Calu3 (cell line): ENCODE results near the gene BPTF. TPM values are rescaled to one million over a fixed set of nuclear protein-coding genes. Genes with fewer than 3 reads are reported as not detected.
A peak's percentile ranks its signal among the peaks of the same experiment; 100 is the strongest.
"Not testable (repeated sequence)": the region's sequence is repeated elsewhere in the genome, so short reads cannot be mapped to it uniquely, and the experiment has no call there.

Experiments used
- BruUV-seq: library from RNA; stranded (reverse); fragments of 400-500 nt; replicated peaks from 2 replicates; lab custom pipeline; 2021; lab: Mats Ljungman, UMichigan
- CTCF ChIA-PET: fragments of 300-600 bp; sonication (Branson Sonifier 250); formaldehyde crosslinking; loops from one replicate; lab custom pipeline; 2022; ENCODE audit warnings: antibody characterized with exemption; lab: Charles Lee
- DNase-seq: peaks from one replicate; pipeline ENCODE4 v3.0.0; 2022
- H3K27ac Mint-ChIP-seq: one replicate; pipeline ENCODE4 v1.8.0; 2022; ENCODE audit warnings: mixed read lengths; ENCODE audit not compliant: unreplicated experiment
- H3K27me3 Mint-ChIP-seq: one replicate; pipeline ENCODE4 v1.8.0; 2022; ENCODE audit warnings: mixed read lengths; ENCODE audit not compliant: unreplicated experiment
- H3K36me3 Mint-ChIP-seq: one replicate; pipeline ENCODE4 v1.8.0; 2022; ENCODE audit warnings: mild to moderate bottlenecking, moderate library complexity, mixed read lengths; ENCODE audit not compliant: insufficient read depth, unreplicated experiment
- H3K4me1 Mint-ChIP-seq: one replicate; pipeline ENCODE4 v1.8.0; 2022; ENCODE audit warnings: mild to moderate bottlenecking, low read depth, mixed read lengths; ENCODE audit not compliant: unreplicated experiment
- H3K4me3 Mint-ChIP-seq: one replicate; pipeline ENCODE4 v1.8.0; 2022; ENCODE audit warnings: mild to moderate bottlenecking, low read depth, moderate library complexity, mixed read lengths; ENCODE audit not compliant: unreplicated experiment
- H3K9me3 Mint-ChIP-seq: one replicate; pipeline ENCODE4 v1.8.0; 2022; ENCODE audit warnings: low read depth, mixed read lengths; ENCODE audit not compliant: unreplicated experiment
- intact Hi-C: fragments of 100-400 bp; cut with micrococcal nuclease; formaldehyde crosslinking; loops from one replicate; pipeline ENCODE4 v1.10.0; 2022; ENCODE audit not compliant: unreplicated experiment
- total RNA-seq: library from RNA; stranded (reverse); gene quantifications from 2 replicates; pipeline ENCODE4 v1.2.3, GENCODE V29; 2022
- TF ChIP-seq, protein P1 (sequence below): fragments of 200-600 bp; IDR thresholded peaks from one replicate; pipeline ENCODE4 v1.8.0; 2022; ENCODE audit warnings: antibody characterized with exemption; ENCODE audit not compliant: unreplicated experiment

The BPTF gene
- total RNA-seq, 1 experiment from 2014 or later, result 66.8 TPM

DNA sequence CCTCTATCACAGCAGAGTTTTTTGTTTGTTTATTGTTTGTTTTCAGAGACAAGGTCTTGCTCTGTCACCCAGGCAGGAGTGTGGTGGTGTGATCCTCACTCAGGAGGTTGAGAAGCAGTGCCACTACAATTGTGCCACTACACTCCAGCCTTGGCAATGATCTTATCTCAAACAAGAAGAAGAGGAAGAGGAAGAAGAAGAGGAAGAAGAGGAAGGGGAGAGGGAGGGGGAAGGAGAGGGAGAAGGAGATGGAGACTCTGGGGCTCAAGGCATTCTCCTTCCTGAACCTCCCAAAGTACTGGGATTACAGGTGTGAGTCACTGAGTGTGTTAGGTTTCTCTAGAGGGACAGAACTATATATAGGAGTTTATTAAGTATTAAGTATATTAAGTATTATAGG is 188.1 kb downstream of the BPTF start:
- Mint-ChIP-seq H3K27ac (no peak overlapping the region), H3K36me3 (no peaks in the 10 kb centered on the region), H3K9me3 (no peaks in the 10 kb centered on the region), H3K4me3 (no peak overlapping the region), H3K27me3 (no peaks in the 10 kb centered on the region), H3K4me1 (no peaks in the 10 kb centered on the region)
- TF ChIP-seq, protein P1, sequence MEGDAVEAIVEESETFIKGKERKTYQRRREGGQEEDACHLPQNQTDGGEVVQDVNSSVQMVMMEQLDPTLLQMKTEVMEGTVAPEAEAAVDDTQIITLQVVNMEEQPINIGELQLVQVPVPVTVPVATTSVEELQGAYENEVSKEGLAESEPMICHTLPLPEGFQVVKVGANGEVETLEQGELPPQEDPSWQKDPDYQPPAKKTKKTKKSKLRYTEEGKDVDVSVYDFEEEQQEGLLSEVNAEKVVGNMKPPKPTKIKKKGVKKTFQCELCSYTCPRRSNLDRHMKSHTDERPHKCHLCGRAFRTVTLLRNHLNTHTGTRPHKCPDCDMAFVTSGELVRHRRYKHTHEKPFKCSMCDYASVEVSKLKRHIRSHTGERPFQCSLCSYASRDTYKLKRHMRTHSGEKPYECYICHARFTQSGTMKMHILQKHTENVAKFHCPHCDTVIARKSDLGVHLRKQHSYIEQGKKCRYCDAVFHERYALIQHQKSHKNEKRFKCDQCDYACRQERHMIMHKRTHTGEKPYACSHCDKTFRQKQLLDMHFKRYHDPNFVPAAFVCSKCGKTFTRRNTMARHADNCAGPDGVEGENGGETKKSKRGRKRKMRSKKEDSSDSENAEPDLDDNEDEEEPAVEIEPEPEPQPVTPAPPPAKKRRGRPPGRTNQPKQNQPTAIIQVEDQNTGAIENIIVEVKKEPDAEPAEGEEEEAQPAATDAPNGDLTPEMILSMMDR, result no peak
- intact Hi-C loops, result no loop called here
- no TSS peak for BruUV-seq
- no peak for DNase-seq
- CTCF ChIA-PET, result no interaction called here

- no TSS peak for BruUV-seq
- TF ChIP-seq, protein P1, result no peak
- H3K27me3 Mint-ChIP-seq, result peaks cover 8% of the 10 kb centered on the region
- H3K9me3 Mint-ChIP-seq, result no peaks in the 10 kb centered on the region
- peaks cover 9% of the 10 kb centered on the region for H3K4me1 Mint-ChIP-seq
- DNase-seq, result no peak
- H3K27ac Mint-ChIP-seq, result no peak overlapping the region
- intact Hi-C loops, result no loop called here
- H3K36me3 Mint-ChIP-seq, result peaks cover 11% of the 10 kb centered on the region
- CTCF ChIA-PET, result interaction anchor here (0.6 kb wide), 1 partner anchor 260 kb away, joined by 4 read pairs; no protein-coding TSS in a partner anchor
- H3K4me3 Mint-ChIP-seq, result no peak overlapping the region
Observed at GRCh38 chr17:68015081-68015723, 189.9 kb downstream of the BPTF start.

DNA sequence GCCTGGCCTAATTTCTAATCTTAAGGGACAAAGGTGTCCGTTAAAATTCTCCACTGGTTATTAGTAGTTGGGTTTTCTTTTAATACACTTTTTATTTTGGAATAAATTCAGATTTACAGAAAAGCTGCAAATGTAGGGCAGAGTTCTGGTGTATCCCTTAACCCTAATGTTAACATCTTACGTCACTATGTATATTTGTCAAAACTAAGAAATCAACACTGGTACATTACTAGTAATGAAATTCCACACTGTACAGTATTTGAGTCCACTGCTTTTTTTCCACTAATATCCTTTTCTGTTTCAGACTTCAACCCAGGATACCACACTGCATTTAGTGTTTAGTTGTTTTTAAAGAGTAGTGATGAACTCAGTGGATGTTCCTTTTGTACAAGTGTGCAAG is 191.5 kb downstream of the BPTF start:
- Mint-ChIP-seq H3K4me3 (no peak overlapping the region), H3K27me3 (peaks cover 8% of the 10 kb centered on the region), H3K4me1 (peaks cover 15% of the 10 kb centered on the region), H3K27ac (no peak overlapping the region), H3K36me3 (peaks cover 19% of the 10 kb centered on the region), H3K9me3 (no peaks in the 10 kb centered on the region)
- TF ChIP-seq, protein P1, result no peak
- intact Hi-C loops, result no loop called here
- DNase-seq, result no peak
- BruUV-seq, result no TSS peak
- CTCF ChIA-PET, result no interaction called here

- H3K9me3 Mint-ChIP-seq, CTCF ChIA-PET, H3K27me3 Mint-ChIP-seq, BruUV-seq, DNase-seq, H3K4me3 Mint-ChIP-seq, H3K27ac Mint-ChIP-seq: not testable (repeated sequence)
- H3K4me1 Mint-ChIP-seq, result peaks cover 15% of the 10 kb centered on the region
- intact Hi-C loops, result loop anchor here (2.0 kb wide), 1 partner anchor 24 kb away; no protein-coding TSS in a partner anchor
- H3K36me3 Mint-ChIP-seq, result peaks cover 19% of the 10 kb centered on the region
Observed at GRCh38 chr17:68018493-68018892, 193.2 kb downstream of the BPTF start.

GRCh38 chr17:68019336-68019674 is 194.0 kb downstream of the BPTF start:
- Mint-ChIP-seq H3K9me3 (no peaks in the 10 kb centered on the region), H3K27ac (peak overlapping the region; percentile 99), H3K27me3 (peaks cover 8% of the 10 kb centered on the region), H3K4me3 (peak overlapping the region; percentile 76), H3K36me3 (peaks cover 19% of the 10 kb centered on the region), H3K4me1 (peaks cover 15% of the 10 kb centered on the region)
- CTCF ChIA-PET, result interaction anchor here (0.6 to 1.5 kb wide), 3 partner anchors 9 to 15 kb away, joined by 3 to 5 read pairs (median 5); no protein-coding TSS in a partner anchor
- TF ChIP-seq, protein P1, result no peak
- BruUV-seq, result no TSS peak
- no peak for DNase-seq
- intact Hi-C loops, result loop anchor here (2.0 kb wide), 1 partner anchor 25 kb away; no protein-coding TSS in a partner anchor
